Neural progenitor cell (in vitro differentiated cells): ENCODE data around the gene KCNS1. TPM values are rescaled to one million over a fixed set of nuclear protein-coding genes. Genes with fewer than 3 reads are reported as not detected.

Experiments
- DNase-seq: peaks from one replicate; pipeline ENCODE4 v3.0.0-alpha.2; 2016; ENCODE audit warnings: low spot score
- H2AFZ ChIP-seq: fragments of 200-600 bp; sonication (generic); replicated peaks from 2 replicates; pipeline ENCODE4 v1.6.1; 2016; ENCODE audit warnings: antibody characterized with exemption
- H3F3A ChIP-seq: fragments of 200-600 bp; sonication (generic); 2 replicates; pipeline ENCODE4 v1.6.1; 2016; ENCODE audit warnings: antibody characterized with exemption, low read depth
- H3K27ac ChIP-seq: fragments of 200-600 bp; sonication (generic); 2 replicates; pipeline ENCODE4 v1.5.1; 2016; ENCODE audit warnings: mild to moderate bottlenecking
- H3K27me3 ChIP-seq: fragments of 200-600 bp; sonication (generic); 2 replicates; pipeline ENCODE4 v1.6.1; 2016; ENCODE audit warnings: mild to moderate bottlenecking, moderate library complexity
- H3K36me3 ChIP-seq: fragments of 200-600 bp; sonication (generic); 2 replicates; pipeline ENCODE4 v1.5.1; 2016
- H3K4me1 ChIP-seq: fragments of 200-600 bp; sonication (generic); 2 replicates; pipeline ENCODE4 v1.6.1; 2016; ENCODE audit warnings: mixed run types
- H3K4me2 ChIP-seq: fragments of 200-600 bp; sonication (generic); 2 replicates; pipeline ENCODE4 v1.6.1; 2016
- H3K4me3 ChIP-seq: fragments of 200-600 bp; sonication (generic); 2 replicates; pipeline ENCODE4 v1.5.1; 2016
- H3K79me2 ChIP-seq: fragments of 200-600 bp; sonication (generic); 2 replicates; pipeline ENCODE4 v1.6.1; 2016; ENCODE audit warnings: low read depth
- H3K9ac ChIP-seq: fragments of 200-600 bp; sonication (generic); 2 replicates; pipeline ENCODE4 v1.6.1; 2016
- H3K9me3 ChIP-seq: fragments of 200-600 bp; sonication (generic); 2 replicates; pipeline ENCODE4 v1.5.1; 2016; ENCODE audit warnings: low read depth
- H4K20me1 ChIP-seq: fragments of 200-600 bp; sonication (generic); 2 replicates; pipeline ENCODE4 v1.6.1; 2016; ENCODE audit warnings: low read depth
- H3K27ac Mint-ChIP-seq: 3 replicates; pipeline ENCODE4 v1.8.0; 2021; ENCODE audit warnings: mixed read lengths
- H3K27me3 Mint-ChIP-seq: 2 replicates; pipeline ENCODE4 v1.8.0; 2022; ENCODE audit warnings: low read depth, mild to moderate bottlenecking, inconsistent platforms, moderate library complexity, mixed read lengths; ENCODE audit not compliant: insufficient read depth
- H3K36me3 Mint-ChIP-seq: 3 replicates; pipeline ENCODE4 v1.8.0; 2021; ENCODE audit warnings: mixed read lengths
- H3K4me1 Mint-ChIP-seq: 3 replicates; pipeline ENCODE4 v1.8.0; 2021; ENCODE audit warnings: mixed read lengths
- H3K4me3 Mint-ChIP-seq: 3 replicates; pipeline ENCODE4 v1.8.0; 2021; ENCODE audit warnings: mild to moderate bottlenecking, moderate library complexity, mixed read lengths
- H3K9me3 Mint-ChIP-seq: 3 replicates; pipeline ENCODE4 v1.8.0; 2020; ENCODE audit warnings: mixed read lengths
- CTCF ChIP-seq: fragments of 200-600 bp; sonication (generic); IDR thresholded peaks from 2 replicates; pipeline ENCODE4 v1.5.1; 2017; ENCODE audit warnings: antibody characterized with exemption, mild to moderate bottlenecking
- EZH2 ChIP-seq: fragments of 200-600 bp; sonication (generic); IDR thresholded peaks from 2 replicates; pipeline ENCODE4 v1.6.1; 2017; ENCODE audit warnings: antibody characterized with exemption, mild to moderate bottlenecking, moderate library complexity
- EZH2phosphoT487 ChIP-seq: fragments of 200-600 bp; sonication (generic); IDR thresholded peaks from 2 replicates; pipeline ENCODE4 v1.6.1; 2017; ENCODE audit warnings: antibody characterized with exemption
- total RNA-seq: library from RNA; depleted of rRNA; stranded (reverse); fragments of >200 nt; gene quantifications from 2 replicates; pipeline ENCODE4 v1.2.3, GENCODE V29; 2015; ENCODE audit warnings: low replicate concordance

KCNS1 gene
- total RNA-seq, 1 donor from 2014 or later = not detected

DNA sequence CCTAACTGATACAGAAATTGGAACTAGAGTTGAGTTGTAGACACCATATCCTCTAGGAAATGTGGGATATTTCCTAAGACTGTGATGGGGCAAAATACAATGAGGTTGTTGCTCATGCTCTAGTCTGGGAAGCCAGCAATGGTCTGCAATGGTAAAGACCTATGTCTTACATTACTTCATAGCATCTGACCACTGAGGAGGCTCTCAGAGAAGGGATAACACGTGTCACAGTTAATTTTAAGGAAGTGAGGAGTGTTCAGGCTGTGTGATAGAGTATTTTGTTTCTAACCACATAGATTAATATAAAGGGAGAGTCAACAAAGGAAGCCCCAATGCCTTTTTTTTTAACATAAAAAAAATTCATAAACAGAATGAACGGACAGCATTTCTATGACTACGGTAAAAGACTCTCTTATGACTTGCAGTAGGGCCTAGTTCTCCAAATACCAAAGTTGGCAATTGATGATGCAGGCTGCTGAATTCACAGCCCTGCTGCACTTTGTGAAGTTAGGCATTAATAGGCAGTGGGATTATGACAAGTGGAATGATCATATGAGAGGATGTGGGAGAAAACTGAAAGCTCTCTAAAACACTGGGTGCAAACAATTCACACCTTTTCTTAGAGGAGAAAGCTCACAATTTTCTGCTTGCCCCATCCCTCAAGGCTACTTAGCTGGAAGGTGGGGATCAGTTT is 13.7 kb downstream of the KCNS1 start:
- H3K4me2 ChIP-seq = no peak overlapping the region
- H3K27me3 ChIP-seq = no peaks in the 10 kb centered on the region
- no peak overlapping the region for H3K27ac Mint-ChIP-seq

GRCh38 chr20:45085867-45086266 is 15.1 kb downstream of the KCNS1 start:
- Histone ChIP-seq H3K79me2 (no peaks in the 10 kb centered on the region), H3K9me3 (no peaks in the 10 kb centered on the region), H3K4me1 (no peaks in the 10 kb centered on the region), H3K4me2 (no peak overlapping the region), H3K36me3 (no peaks in the 10 kb centered on the region), H2AFZ (no peak overlapping the region), H4K20me1 (no peaks in the 10 kb centered on the region), H3K4me3 (no peak overlapping the region), H3K27me3 (no peaks in the 10 kb centered on the region), H3K27ac (no peak overlapping the region), H3K9ac (no peak overlapping the region), H3F3A (no peaks in the 10 kb centered on the region)
- no peak for DNase-seq
- TF ChIP-seq EZH2phosphoT487 (no peak), CTCF (no peak), EZH2 (no peak)
- H3K27me3 Mint-ChIP-seq = peaks cover 6% of the 10 kb centered on the region
- no peak overlapping the region for H3K27ac Mint-ChIP-seq
- no peaks in the 10 kb centered on the region for H3K4me1 Mint-ChIP-seq
- H3K9me3 Mint-ChIP-seq = peaks cover 10% of the 10 kb centered on the region
- H3K36me3 Mint-ChIP-seq = peaks cover 22% of the 10 kb centered on the region
- no peak overlapping the region for H3K4me3 Mint-ChIP-seq

More for the DNA sequence above, 13.7 kb downstream of the KCNS1 start:
- Histone ChIP-seq H4K20me1 (no peaks in the 10 kb centered on the region), H3K4me3 (no peak overlapping the region), H3K36me3 (no peaks in the 10 kb centered on the region), H3K4me1 (no peaks in the 10 kb centered on the region), H3K27ac (no peak overlapping the region), H3K79me2 (no peaks in the 10 kb centered on the region), H3K9ac (no peak overlapping the region), H3F3A (no peaks in the 10 kb centered on the region), H3K9me3 (no peaks in the 10 kb centered on the region), H2AFZ (no peak overlapping the region)
- no peaks in the 10 kb centered on the region for H3K4me1 Mint-ChIP-seq
- peaks cover 5% of the 10 kb centered on the region for H3K9me3 Mint-ChIP-seq
- peaks cover 6% of the 10 kb centered on the region for H3K27me3 Mint-ChIP-seq
- H3K36me3 Mint-ChIP-seq = peaks cover 13% of the 10 kb centered on the region
- no peak overlapping the region for H3K4me3 Mint-ChIP-seq
- no peak for DNase-seq
- no peak for TF ChIP-seq EZH2phosphoT487
- TF ChIP-seq CTCF = no peak
- TF ChIP-seq EZH2 = no peak

DNA sequence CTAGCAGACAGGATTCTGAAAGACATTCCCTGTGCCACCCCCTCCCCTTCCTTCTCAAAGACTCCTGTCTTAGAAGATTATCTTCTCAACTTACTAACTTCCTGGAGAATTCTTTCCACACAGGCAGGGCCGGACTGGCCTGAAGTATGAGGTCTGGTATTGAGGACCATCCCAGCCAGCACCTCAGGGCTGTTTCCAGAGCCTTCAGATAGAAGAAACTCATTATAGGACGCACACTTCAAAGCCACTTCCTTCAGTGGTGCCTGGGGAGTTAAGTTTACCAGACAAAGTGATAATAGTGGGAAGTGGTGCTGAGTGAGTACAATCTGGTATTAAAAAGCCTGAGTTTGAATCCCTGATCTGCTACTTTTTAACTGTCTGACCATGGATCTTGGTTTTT is 15.6 kb downstream of the KCNS1 start:
- Histone ChIP-seq H3K9ac (no peak overlapping the region), H3K79me2 (no peaks in the 10 kb centered on the region), H2AFZ (no peak overlapping the region), H4K20me1 (no peaks in the 10 kb centered on the region), H3K4me3 (no peak overlapping the region), H3K36me3 (no peaks in the 10 kb centered on the region), H3K4me2 (no peak overlapping the region), H3K27me3 (no peaks in the 10 kb centered on the region), H3K27ac (no peak overlapping the region), H3F3A (no peaks in the 10 kb centered on the region), H3K9me3 (no peaks in the 10 kb centered on the region), H3K4me1 (no peaks in the 10 kb centered on the region)
- Mint-ChIP-seq H3K4me3 (no peak overlapping the region), H3K27me3 (peaks cover 6% of the 10 kb centered on the region), H3K4me1 (no peaks in the 10 kb centered on the region), H3K36me3 (peaks cover 24% of the 10 kb centered on the region), H3K27ac (no peak overlapping the region), H3K9me3 (peaks cover 10% of the 10 kb centered on the region)
- DNase-seq = no peak
- TF ChIP-seq EZH2 (no peak), EZH2phosphoT487 (no peak), CTCF (no peak)
